ENCODE data around the gene SRRD.

DNA sequence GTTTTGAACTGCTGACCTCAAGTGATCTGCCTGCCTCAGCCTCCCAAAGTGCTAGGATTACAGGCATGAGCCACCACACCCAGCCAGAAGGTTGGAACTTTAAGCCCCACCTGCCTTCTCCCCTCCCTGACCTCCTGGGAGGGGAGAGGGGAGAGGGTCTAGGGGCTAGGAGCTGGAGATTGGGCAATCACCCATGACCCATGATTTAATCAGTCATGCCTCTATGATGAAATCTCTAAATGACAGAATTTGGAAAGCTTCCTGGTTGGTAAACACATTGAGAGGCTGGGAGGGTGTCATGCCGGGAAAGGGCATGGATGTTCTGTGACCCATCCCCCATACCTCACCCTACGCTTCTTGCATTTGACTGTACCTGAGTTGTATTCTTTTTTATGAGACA, 45.7 kb downstream of the SRRD start:
- TF ChIP-seq, protein P1, sequence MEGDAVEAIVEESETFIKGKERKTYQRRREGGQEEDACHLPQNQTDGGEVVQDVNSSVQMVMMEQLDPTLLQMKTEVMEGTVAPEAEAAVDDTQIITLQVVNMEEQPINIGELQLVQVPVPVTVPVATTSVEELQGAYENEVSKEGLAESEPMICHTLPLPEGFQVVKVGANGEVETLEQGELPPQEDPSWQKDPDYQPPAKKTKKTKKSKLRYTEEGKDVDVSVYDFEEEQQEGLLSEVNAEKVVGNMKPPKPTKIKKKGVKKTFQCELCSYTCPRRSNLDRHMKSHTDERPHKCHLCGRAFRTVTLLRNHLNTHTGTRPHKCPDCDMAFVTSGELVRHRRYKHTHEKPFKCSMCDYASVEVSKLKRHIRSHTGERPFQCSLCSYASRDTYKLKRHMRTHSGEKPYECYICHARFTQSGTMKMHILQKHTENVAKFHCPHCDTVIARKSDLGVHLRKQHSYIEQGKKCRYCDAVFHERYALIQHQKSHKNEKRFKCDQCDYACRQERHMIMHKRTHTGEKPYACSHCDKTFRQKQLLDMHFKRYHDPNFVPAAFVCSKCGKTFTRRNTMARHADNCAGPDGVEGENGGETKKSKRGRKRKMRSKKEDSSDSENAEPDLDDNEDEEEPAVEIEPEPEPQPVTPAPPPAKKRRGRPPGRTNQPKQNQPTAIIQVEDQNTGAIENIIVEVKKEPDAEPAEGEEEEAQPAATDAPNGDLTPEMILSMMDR (IDR thresholded peaks at IDR 0.05), result no peak
- TF ChIP-seq POLR2A (IDR thresholded peaks at IDR 0.05), result no peak

All from adrenal gland (tissue), 5 donors.